GM19395 (cell line): ENCODE measurements around the gene CROCC2.

ENCODE experiments used
- ATAC-seq: cut with Tn5 transposase; IDR thresholded peaks from one replicate; pipeline ENCODE4 v1.9.1; 2021; ENCODE audit warnings: mild to moderate bottlenecking, moderate library complexity; ENCODE audit not compliant: unreplicated experiment

CROCC2 gene

DNA sequence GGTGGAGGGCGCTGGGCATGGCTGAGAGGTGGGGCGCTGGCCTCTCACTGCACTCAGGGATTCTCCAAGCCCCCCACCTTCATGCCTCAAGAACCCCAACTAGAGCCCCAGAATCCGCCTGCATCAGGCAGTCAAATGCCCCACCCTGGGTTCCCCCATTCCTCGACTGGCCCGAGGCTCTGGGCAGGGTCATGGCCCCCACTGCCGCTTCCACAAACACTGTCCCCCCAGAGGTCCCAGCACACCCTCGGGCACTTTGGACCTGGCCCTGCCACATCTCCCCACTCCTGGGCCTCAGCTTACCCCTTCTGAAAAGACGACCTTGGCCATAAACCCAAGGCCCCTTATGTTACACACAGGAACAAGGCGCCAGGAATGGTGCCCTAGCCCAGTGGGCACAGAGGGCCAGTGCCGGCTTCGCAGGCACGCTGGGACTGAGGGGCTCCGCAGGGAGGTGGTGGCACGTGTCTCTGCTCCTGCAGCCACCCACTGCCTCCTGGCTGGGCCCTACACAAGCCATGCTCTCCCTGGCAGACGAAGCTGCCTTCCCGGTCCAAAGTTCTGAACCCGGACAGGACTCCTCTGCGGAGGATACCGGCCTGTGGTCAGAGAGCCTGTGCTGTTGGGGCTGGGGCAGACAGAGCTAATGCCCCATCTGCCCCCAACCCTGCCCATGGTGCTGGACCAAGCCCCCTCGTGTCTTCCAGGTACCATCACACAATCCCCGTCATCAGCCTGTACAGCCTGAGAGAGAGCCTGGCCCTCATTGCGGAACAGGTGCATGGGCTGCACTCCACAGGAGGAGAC, 30.7 kb upstream of the CROCC2 start:
- ATAC-seq = no peak

- no peak for ATAC-seq
Observed at GRCh38 chr2:240876035-240876474, 30.1 kb upstream of the CROCC2 start.

GRCh38 chr2:240876475-240877251, 29.5 kb upstream of the CROCC2 start:
- no peak for ATAC-seq

DNA sequence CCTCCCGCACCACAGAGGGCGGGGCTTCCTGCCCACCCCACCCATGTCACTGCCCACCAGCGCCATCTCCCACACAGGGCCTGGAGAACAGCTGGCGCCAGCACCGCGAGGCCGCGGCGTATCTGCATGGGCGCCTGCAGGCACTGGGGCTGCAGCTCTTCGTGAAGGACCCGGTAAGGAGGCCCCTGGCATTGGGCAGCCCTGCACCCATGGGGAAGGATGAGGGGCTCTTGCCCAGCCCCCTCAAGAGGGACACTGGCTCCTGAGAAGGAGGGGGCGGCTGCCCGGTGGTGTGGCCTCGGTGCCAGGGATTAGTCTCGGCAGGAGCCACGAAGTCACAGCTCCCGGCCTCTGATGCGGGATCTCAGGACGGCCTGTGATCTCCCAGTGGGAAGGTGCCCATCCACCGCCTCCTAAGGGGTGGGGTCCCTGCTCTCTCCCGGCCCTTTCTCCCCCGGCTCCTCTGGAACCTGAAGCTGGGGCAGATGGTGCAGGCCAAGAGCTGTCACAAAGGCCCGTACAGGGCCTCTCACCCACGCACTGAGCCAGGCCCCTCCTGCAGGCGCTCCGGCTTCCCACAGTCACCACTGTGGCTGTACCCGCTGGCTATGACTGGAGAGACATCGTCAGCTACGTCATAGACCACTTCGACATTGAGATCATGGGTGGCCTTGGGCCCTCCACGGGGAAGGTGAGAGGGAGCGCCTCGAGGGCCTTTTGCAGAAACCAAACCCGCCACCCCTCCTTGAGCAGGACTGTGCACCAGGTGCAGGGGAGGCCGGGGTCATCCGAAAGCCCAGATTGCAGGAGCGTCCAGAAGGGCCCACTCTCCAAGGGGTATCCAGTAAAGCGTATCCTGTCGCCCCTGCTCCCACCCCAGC, 28.4 kb upstream of the CROCC2 start:
- no peak for ATAC-seq

GRCh38 chr2:240878341-240878936, 27.7 kb upstream of the CROCC2 start:
- ATAC-seq = no peak

- ATAC-seq = no peak
Observed at GRCh38 chr2:240879105-240879504, 27.0 kb upstream of the CROCC2 start.

DNA sequence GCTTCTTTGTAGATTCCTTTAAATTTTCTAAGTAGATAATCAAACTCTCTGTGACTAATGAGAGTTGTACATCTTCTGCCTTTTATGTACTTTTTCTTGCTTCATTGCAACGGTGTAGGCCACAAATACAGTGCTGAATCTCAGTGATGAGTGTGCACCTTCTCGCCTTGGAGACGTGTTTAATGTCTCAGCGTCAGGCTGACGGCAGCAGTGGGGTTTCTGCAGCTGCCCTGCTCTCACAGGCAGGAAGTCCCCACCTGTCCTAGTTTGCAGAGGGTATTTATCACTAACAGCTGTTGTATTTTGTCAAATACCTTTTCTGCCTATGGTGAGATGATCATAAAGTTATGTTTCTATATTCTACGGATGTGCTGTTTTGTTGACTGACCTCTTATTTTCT, 24.2 kb upstream of the CROCC2 start:
- no peak for ATAC-seq

GRCh38 chr2:240884221-240884620, 21.9 kb upstream of the CROCC2 start:
- no peak for ATAC-seq

- no peak for ATAC-seq
Observed at GRCh38 chr2:240884745-240885144, 21.4 kb upstream of the CROCC2 start.

- ATAC-seq = no peak
Observed at GRCh38 chr2:240885566-240885965, 20.6 kb upstream of the CROCC2 start.

DNA sequence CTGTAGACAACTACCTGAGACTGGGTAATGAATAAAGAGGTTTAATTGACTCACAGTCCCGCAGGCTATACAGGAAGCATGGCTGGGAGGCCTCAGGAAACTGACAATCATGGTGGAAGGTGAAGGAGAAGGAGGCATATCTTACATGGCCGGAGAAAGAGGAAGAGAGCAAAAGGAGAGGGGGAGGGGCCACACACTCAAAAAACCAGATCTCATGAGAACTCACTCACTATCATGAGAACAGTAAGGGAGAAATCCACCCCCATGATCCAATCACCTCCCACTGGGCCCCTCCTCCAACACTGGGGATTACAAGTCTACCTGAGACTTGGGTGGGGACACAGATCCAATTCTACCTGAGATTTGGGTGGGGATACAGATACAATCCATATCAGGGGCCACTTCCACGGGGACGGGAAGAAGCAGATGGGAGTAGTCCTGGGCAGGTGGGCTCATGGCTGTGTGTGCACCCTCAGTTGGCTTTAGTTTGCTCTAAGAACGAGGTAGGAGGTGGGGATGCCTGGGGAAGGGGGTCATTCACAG, 20.0 kb upstream of the CROCC2 start:
- ATAC-seq = no peak

- no peak for ATAC-seq
Observed at GRCh38 chr2:240886678-240887609, 19.2 kb upstream of the CROCC2 start.

GRCh38 chr2:240887631-240888030, 18.5 kb upstream of the CROCC2 start:
- ATAC-seq = no peak

DNA sequence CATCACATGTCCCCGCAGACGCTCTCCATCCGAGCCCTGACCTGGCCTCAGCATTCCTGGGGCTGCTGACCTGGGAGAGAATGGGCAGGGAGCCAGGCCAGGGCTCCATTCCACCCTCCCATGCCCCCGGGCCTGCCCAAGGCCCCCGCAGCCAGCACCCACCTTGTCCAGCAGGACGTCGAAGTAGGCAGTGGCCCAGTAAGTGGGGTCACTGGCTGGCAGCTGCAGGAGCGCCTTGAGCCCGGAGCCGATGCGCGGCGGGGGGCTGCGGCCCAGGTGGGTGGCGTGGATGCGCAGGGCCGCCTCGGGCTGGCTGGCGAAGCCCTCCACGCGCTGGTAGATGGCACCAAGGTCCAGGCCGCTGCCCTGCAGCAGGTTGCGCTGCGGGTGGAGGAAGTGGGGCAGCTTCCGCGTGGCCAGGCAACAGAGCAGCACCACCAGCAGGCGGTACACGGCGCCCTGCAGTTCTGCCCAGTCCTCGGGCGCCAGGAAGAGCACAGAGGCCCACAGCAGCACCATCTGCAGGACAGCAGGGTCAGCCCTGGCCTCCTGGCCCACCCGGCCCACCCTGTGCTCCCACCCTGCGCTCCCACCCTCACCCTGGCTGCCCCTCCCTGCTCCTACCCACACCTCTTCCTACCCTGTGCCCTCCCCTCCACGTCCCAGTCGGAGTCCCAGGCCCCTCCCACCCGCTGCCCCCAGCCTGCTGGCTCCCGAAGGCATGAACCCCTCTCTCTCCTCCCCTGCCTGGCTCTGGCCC, 17.8 kb upstream of the CROCC2 start:
- ATAC-seq = no peak

- no peak for ATAC-seq
Observed at GRCh38 chr2:240888890-240889573, 17.1 kb upstream of the CROCC2 start.

DNA sequence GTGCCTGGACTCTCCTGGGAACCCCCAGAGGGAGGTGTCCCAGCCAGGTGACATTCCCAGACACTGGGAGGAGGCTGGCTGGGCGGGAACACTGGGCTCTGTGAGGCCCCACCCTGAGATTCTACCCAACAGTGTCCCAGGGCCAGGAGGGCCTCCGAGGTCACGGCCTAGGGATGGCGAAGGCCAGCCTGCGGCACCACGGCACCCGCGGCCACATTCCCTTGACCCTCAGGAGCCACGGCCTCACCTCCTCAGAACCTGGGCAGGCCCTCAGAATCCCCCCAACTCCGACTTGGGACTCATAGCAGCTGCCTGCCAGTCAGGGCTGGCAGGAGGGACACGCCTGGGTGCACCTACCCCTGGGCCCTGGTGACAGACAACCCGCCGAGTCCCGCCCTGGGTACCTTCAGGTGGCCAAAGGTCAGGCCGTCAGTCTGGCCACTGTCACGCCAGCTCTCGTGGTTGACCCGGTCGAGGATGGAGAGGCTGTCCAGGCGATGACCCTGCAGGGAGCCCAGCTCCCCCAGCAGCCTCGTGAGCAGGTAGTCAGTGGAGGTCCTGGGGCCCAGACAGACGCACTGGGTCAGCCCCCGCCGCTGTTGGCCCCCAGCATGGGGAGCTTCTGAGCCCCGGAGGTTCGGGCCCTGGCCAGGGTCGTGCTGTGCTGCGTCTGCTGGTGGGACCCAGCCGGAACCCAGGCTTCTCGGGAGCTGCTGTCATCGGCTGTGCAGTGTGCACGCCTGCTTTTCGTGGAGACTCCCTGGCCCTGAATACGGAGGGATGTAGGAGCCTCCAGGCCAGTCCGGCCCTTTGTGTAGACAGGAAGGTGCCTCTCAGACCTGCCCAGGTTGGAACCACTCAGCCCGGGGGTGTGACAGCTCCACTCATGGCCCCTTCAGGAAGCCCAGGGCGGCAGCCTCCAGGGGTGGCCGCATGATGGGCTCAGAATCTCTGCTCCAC, 16.3 kb upstream of the CROCC2 start:
- no peak for ATAC-seq

GRCh38 chr2:240890691-240891090, 15.4 kb upstream of the CROCC2 start:
- ATAC-seq = no peak
